GM12878 (cell line): ENCODE data around the gene CDH4. TPM values are rescaled to one million over a fixed set of nuclear protein-coding genes. Genes with fewer than 3 reads are reported as not detected.

Experiments
- ATAC-seq: fragments of 200-7000 bp; cut with Tn5 transposase; 3 replicates; pipeline ENCODE4 v1.9.1; 2020; ENCODE audit warnings: mild to moderate bottlenecking, moderate library complexity
- BruUV-seq: library from RNA; stranded (reverse); fragments of 400-500 nt; replicated peaks from 2 replicates; lab custom pipeline; 2021; lab: Mats Ljungman, UMichigan
- CTCF ChIA-PET: fragments of 300-600 bp; sonication (Branson Sonifier 250); formaldehyde crosslinking; extraction: SDS; loops from one replicate; lab custom pipeline; 2021; ENCODE audit warnings: inconsistent platforms; lab: Yijun Ruan, JAX
- POLR2A ChIA-PET: fragments of 350-600 bp; formaldehyde crosslinking; extraction: SDS; loops from one replicate; lab custom pipeline; 2021; ENCODE audit warnings: inconsistent platforms; lab: Charles Lee
- RAD21 ChIA-PET: fragments of 300-600 bp; sonication (Branson Sonifier 250); formaldehyde crosslinking; loops from one replicate; lab custom pipeline; 2023; ENCODE audit warnings: antibody characterized with exemption; ENCODE audit not compliant: unreplicated experiment; lab: Charles Lee
- SMC1A ChIA-PET: fragments of 300-600 bp; sonication (Branson Sonifier 250); formaldehyde crosslinking; loops from one replicate; lab custom pipeline; 2023; ENCODE audit not compliant: unreplicated experiment, uncharacterized antibody; lab: Charles Lee
- DNase-seq: peaks from one replicate; pipeline ENCODE4 v3.0.0-alpha.2; 2011; ENCODE audit warnings: low read depth, low spot score
- FAIRE-seq: peaks from 3 replicates; lab custom pipeline; 2011; peaks lifted over from hg19 to GRCh38; lab: Jason Lieb, UNC
- H2AFZ ChIP-seq: 2 replicates; pipeline ENCODE4 v1.6.0; 2011; ENCODE audit warnings: low read depth, low read length, control low read depth; ENCODE audit not compliant: control insufficient read depth
- H3K27ac ChIP-seq: 2 replicates; pipeline ENCODE4 v1.5.1; 2011; ENCODE audit warnings: control low read depth; ENCODE audit not compliant: control insufficient read depth, insufficient read depth
- H3K27me3 ChIP-seq, 2 experiments: replicated peaks in 1 of 2; 2 replicates each; pipeline versions ENCODE4 v1.6.0 to v1.6.1; 2011; ENCODE audit warnings: low read length in 1 of 2; ENCODE audit not compliant: control insufficient read depth in 2 of 2, insufficient read depth in 2 of 2
- H3K36me3 ChIP-seq, 2 experiments: 2 replicates each; pipeline ENCODE4 v1.5.1; 2011; ENCODE audit warnings: low read length in 1 of 2; ENCODE audit not compliant: control insufficient read depth in 2 of 2, insufficient read depth in 2 of 2
- H3K4me1 ChIP-seq: 2 replicates; pipeline ENCODE4 v1.6.1; 2011; ENCODE audit warnings: mild to moderate bottlenecking, low read length, moderate library complexity, mixed read lengths; ENCODE audit not compliant: control insufficient read depth, insufficient read depth
- H3K4me2 ChIP-seq: 2 replicates; pipeline ENCODE4 v1.6.0; 2011; ENCODE audit warnings: control low read depth; ENCODE audit not compliant: control insufficient read depth, insufficient read depth
- H3K4me3 ChIP-seq: fragments of 200-600 bp; sonication (generic); 2 replicates; pipeline ENCODE4 v1.5.1; 2016
- H3K79me2 ChIP-seq: 2 replicates; pipeline ENCODE4 v1.6.0; 2011; ENCODE audit warnings: low read length; ENCODE audit not compliant: control insufficient read depth, insufficient read depth
- H3K9ac ChIP-seq: 2 replicates; pipeline ENCODE4 v1.8.0; 2011; ENCODE audit warnings: low read length, control low read depth, mixed read lengths; ENCODE audit not compliant: control insufficient read depth, insufficient read depth
- H3K9me3 ChIP-seq: replicated peaks from 3 replicates; pipeline ENCODE4 v1.5.1; 2011; ENCODE audit warnings: mild to moderate bottlenecking, low read length; ENCODE audit not compliant: control insufficient read depth, insufficient read depth
- H4K20me1 ChIP-seq: 2 replicates; pipeline ENCODE4 v1.6.0; 2011; ENCODE audit not compliant: control insufficient read depth, insufficient read depth
- BHLHE40 ChIP-seq, 2 experiments: fragments of 450-650 bp in 1 of 2; IDR thresholded peaks; 2 replicates each; pipeline ENCODE4 v1.6.1; 2011 to 2017; ENCODE audit warnings: low read depth in 2 of 2, borderline replicate concordance in 1 of 2, improper control_type of control experiment in 1 of 2, low read length in 1 of 2, mild to moderate bottlenecking in 1 of 2
- CEBPB ChIP-seq, 2 experiments: fragments of 150-350 bp in 1 of 2; IDR thresholded peaks; 2 replicates each; pipeline ENCODE4 v1.6.1; 2012 to 2014; ENCODE audit warnings: low read depth in 2 of 2, low read length in 2 of 2, borderline replicate concordance in 1 of 2, inconsistent platforms in 1 of 2
- JUND ChIP-seq: IDR thresholded peaks from 2 replicates; pipeline ENCODE4 v1.6.1; 2012; ENCODE audit warnings: low read depth, mild to moderate bottlenecking, low read length, improper control_type of control experiment, moderate library complexity
- MEF2A ChIP-seq: IDR thresholded peaks from 2 replicates; pipeline ENCODE4 v1.6.1; 2011; ENCODE audit warnings: low read depth, mild to moderate bottlenecking, low read length, moderate library complexity; ENCODE audit not compliant: insufficient read depth
- NFYA ChIP-seq: IDR thresholded peaks from 2 replicates; pipeline ENCODE4 v1.6.1; 2011; ENCODE audit warnings: low read depth, mild to moderate bottlenecking, low read length, improper control_type of control experiment, borderline replicate concordance
- TAF1 ChIP-seq: IDR thresholded peaks from 2 replicates; pipeline ENCODE4 v1.6.1; 2011; ENCODE audit warnings: mild to moderate bottlenecking, low read depth, low read length, borderline replicate concordance
- TBL1XR1 ChIP-seq: IDR thresholded peaks from 2 replicates; pipeline ENCODE4 v1.6.1; 2012; ENCODE audit warnings: low read depth, low read length, improper control_type of control experiment
- WGBS: methylation state at CpG from one replicate; pipeline ENCODE4 v1.1.6; 2016; ENCODE audit warnings: low lambda C conversion rate; ENCODE audit not compliant: insufficient replicate concordance, insufficient coverage; ENCODE audit errors: missing lambda C conversion rate; 5-methylcytosine and 5-hydroxymethylcytosine counted together
- in situ Hi-C: fragments of 300-500 bp; cut with MboI; formaldehyde crosslinking; loops from 9 replicates; pipeline ENCODE4 v1.14.3; 2018; ENCODE audit warnings: mixed read lengths
- intact Hi-C: fragments of 100-400 bp; cut with micrococcal nuclease; formaldehyde crosslinking; loops from one replicate; pipeline ENCODE4 v1.14.2; 2022; ENCODE audit not compliant: unreplicated experiment
- polyA plus RNA-seq, 11 experiments: library from polyadenylated mRNA; depleted of rRNA in 4 of 11; unstranded in 6 of 11; stranded (reverse) in 5 of 11; fragments of >200 nt; fragmentation: Nextera tagmentation in 4 of 11; fragmentation: Illumina TruSeq in 1 of 11; extraction: Ambion mirVana in 4 of 11; extraction: Trizol in 1 of 11; gene quantifications; 1 replicate in 1 of 11; 2 replicates in 10 of 11; pipeline versions ENCODE4 v1.2.1 to v1.2.3, GENCODE V29; 2011 to 2016; ENCODE audit warnings: inconsistent platforms in 2 of 11, missing spikeins in 2 of 11, low read depth in 1 of 11
- total RNA-seq, 4 experiments: library from RNA; depleted of rRNA in 3 of 4; stranded (reverse); fragments of >200 nt in 3 of 4; fragmentation: Illumina TruSeq in 1 of 4; extraction: Trizol in 1 of 4; gene quantifications; 2 replicates each; pipeline versions ENCODE4 v1.2.1 to v1.2.3, GENCODE V29; 2013 to 2021
- TF ChIP-seq, protein P1 (sequence below): fragments of 450-650 bp; IDR thresholded peaks from 2 replicates; pipeline ENCODE4 v1.6.1; 2017; ENCODE audit warnings: mild to moderate bottlenecking, moderate library complexity
- TF ChIP-seq, protein P2 (sequence below): IDR thresholded peaks from 2 replicates; pipeline ENCODE4 v1.6.1; 2012; ENCODE audit warnings: low read depth, low read length, improper control_type of control experiment
- TF ChIP-seq, protein P3 (sequence below): IDR thresholded peaks from 2 replicates; pipeline ENCODE4 v1.6.1; 2012; ENCODE audit warnings: mild to moderate bottlenecking, low read depth, low read length

Gene CDH4
- total and polyA plus RNA-seq, 10 of the 15 experiments (the other 5 are each of a cell fraction or from before 2014, with no cell fraction given), result not detected

DNA sequence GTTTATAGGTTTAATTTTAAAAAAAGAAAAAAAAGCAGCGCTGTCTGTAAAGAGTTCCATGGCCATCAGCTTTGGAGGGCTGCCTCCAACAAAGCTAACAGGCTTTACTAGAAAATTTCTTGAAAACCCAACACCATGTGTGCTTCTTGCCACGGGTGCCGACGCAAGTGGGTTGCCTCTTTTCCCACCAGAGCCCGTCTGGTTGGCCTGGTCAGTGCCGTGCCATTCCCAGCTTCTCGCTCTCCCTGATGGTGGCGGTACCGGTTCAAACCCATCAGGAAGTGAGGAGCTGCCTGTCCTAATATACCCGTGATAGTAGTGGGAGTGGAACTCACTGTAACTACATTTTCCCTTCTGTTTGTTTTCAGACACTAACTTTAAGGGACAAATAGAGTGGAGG is 73.7 kb downstream of the CDH4 start (continued):
- no peak for TF ChIP-seq NFYA
- no peak for TF ChIP-seq TAF1

DNA sequence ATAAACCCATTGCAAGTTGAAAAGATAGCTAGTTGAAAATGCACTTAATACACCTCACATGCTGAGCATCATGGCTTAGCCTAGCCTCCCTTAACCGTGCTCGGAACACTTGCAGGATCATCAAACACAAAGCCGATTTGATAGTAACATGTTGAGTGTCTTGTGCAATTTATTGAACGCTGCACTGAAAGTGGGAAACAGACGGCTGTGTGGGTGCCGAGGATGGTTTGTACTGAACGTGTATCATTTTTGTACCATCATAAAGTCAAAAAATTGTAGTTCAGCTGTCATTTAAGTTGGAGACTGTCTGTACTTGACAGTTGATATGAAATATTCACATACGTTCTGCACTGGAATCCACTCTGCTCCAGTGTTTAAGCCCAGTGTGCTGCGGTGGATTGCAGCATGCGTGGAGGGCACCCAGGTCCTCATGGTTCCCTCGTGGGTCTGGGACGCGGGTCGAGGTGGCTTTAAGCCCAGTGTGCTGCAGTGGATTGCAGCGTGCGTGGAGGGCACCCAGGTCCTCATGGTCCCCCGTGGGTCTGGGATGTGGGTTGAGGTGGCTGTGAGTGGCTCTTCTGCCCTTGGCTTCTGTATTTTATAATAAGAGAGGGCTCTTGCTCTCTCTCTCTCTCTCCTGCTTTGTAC is 77.0 kb downstream of the CDH4 start:
- Histone ChIP-seq H3K4me2 (no peak overlapping the region), H3K36me3 (no peaks in the 10 kb centered on the region), H2AFZ (no peak overlapping the region), H3K4me3 (no peak overlapping the region), H3K4me1 (no peaks in the 10 kb centered on the region), H4K20me1 (no peaks in the 10 kb centered on the region), H3K9ac (no peak overlapping the region), H3K27ac (no peak overlapping the region), H3K9me3 (no peaks in the 10 kb centered on the region; the same call in 2 of the 3 replicates), H3K79me2 (no peaks in the 10 kb centered on the region), H3K27me3 (no peaks in the 10 kb centered on the region)
- in situ Hi-C loops (loop anchor here (5.0 to 25.0 kb wide), 2 partner anchors 48 to 1542 kb away; no protein-coding TSS in a partner anchor), intact Hi-C loops (no loop called here)
- no peak for DNase-seq
- ATAC-seq, result no peak
- no peak for FAIRE-seq
- POLR2A ChIA-PET, result no interaction called here
- 43% methylated on average over 17 of the region's 17 CpGs for WGBS
- SMC1A ChIA-PET, result no interaction called here
- RAD21 ChIA-PET, result no interaction called here
- BruUV-seq, result no TSS peak
- CTCF ChIA-PET, result no interaction called here
- TF ChIP-seq, protein P1, sequence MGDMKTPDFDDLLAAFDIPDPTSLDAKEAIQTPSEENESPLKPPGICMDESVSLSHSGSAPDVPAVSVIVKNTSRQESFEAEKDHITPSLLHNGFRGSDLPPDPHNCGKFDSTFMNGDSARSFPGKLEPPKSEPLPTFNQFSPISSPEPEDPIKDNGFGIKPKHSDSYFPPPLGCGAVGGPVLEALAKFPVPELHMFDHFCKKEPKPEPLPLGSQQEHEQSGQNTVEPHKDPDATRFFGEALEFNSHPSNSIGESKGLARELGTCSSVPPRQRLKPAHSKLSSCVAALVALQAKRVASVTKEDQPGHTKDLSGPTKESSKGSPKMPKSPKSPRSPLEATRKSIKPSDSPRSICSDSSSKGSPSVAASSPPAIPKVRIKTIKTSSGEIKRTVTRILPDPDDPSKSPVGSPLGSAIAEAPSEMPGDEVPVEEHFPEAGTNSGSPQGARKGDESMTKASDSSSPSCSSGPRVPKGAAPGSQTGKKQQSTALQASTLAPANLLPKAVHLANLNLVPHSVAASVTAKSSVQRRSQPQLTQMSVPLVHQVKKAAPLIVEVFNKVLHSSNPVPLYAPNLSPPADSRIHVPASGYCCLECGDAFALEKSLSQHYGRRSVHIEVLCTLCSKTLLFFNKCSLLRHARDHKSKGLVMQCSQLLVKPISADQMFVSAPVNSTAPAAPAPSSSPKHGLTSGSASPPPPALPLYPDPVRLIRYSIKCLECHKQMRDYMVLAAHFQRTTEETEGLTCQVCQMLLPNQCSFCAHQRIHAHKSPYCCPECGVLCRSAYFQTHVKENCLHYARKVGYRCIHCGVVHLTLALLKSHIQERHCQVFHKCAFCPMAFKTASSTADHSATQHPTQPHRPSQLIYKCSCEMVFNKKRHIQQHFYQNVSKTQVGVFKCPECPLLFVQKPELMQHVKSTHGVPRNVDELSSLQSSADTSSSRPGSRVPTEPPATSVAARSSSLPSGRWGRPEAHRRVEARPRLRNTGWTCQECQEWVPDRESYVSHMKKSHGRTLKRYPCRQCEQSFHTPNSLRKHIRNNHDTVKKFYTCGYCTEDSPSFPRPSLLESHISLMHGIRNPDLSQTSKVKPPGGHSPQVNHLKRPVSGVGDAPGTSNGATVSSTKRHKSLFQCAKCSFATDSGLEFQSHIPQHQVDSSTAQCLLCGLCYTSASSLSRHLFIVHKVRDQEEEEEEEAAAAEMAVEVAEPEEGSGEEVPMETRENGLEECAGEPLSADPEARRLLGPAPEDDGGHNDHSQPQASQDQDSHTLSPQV, result no peak
- TF ChIP-seq, protein P2, sequence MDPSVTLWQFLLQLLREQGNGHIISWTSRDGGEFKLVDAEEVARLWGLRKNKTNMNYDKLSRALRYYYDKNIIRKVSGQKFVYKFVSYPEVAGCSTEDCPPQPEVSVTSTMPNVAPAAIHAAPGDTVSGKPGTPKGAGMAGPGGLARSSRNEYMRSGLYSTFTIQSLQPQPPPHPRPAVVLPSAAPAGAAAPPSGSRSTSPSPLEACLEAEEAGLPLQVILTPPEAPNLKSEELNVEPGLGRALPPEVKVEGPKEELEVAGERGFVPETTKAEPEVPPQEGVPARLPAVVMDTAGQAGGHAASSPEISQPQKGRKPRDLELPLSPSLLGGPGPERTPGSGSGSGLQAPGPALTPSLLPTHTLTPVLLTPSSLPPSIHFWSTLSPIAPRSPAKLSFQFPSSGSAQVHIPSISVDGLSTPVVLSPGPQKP, result no peak
- TF ChIP-seq TBL1XR1, result no peak
- no peak for TF ChIP-seq CEBPB (IDR thresholded peaks at IDR 0.05; ENCODE audit: borderline replicate concordance in 1 of 2, low read depth in 2 of 2, low read length in 2 of 2)
- no peak for TF ChIP-seq BHLHE40 (IDR thresholded peaks at IDR 0.05; ENCODE audit: borderline replicate concordance in 1 of 2, low read depth in 2 of 2, low read length in 1 of 2)
- no peak for TF ChIP-seq JUND
- TF ChIP-seq, protein P3, sequence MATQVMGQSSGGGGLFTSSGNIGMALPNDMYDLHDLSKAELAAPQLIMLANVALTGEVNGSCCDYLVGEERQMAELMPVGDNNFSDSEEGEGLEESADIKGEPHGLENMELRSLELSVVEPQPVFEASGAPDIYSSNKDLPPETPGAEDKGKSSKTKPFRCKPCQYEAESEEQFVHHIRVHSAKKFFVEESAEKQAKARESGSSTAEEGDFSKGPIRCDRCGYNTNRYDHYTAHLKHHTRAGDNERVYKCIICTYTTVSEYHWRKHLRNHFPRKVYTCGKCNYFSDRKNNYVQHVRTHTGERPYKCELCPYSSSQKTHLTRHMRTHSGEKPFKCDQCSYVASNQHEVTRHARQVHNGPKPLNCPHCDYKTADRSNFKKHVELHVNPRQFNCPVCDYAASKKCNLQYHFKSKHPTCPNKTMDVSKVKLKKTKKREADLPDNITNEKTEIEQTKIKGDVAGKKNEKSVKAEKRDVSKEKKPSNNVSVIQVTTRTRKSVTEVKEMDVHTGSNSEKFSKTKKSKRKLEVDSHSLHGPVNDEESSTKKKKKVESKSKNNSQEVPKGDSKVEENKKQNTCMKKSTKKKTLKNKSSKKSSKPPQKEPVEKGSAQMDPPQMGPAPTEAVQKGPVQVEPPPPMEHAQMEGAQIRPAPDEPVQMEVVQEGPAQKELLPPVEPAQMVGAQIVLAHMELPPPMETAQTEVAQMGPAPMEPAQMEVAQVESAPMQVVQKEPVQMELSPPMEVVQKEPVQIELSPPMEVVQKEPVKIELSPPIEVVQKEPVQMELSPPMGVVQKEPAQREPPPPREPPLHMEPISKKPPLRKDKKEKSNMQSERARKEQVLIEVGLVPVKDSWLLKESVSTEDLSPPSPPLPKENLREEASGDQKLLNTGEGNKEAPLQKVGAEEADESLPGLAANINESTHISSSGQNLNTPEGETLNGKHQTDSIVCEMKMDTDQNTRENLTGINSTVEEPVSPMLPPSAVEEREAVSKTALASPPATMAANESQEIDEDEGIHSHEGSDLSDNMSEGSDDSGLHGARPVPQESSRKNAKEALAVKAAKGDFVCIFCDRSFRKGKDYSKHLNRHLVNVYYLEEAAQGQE, result no peak
- no peak for TF ChIP-seq MEF2A
